H1 (cell line): ENCODE measurements around the gene ARID2. TPM values are rescaled to one million over a fixed set of nuclear protein-coding genes. Genes with fewer than 3 reads are reported as not detected.

ENCODE experiments used
- BCL11A ChIP-seq, 2 experiments: IDR thresholded peaks; one replicate each; pipeline ENCODE4 v1.6.1; 2011; ENCODE audit warnings: low read depth in 2 of 2, low read length in 2 of 2, mild to moderate bottlenecking in 2 of 2
- BRCA1 ChIP-seq: IDR thresholded peaks from 2 replicates; pipeline ENCODE4 v1.6.1; 2012; ENCODE audit warnings: low read depth, low read length, improper control_type of control experiment
- CBX8 ChIP-seq: fragments of 300-800, 300-1000 bp; sonication (generic); IDR thresholded peaks from 2 replicates; pipeline ENCODE4 v1.7.1; 2016; ENCODE audit warnings: low read depth, low read length, borderline replicate concordance
- CHD2 ChIP-seq: IDR thresholded peaks from 2 replicates; pipeline ENCODE4 v1.6.1; 2012; ENCODE audit warnings: low read length, improper control_type of control experiment
- CHD7 ChIP-seq: fragments of 300-600 bp; sonication (generic); IDR thresholded peaks from 2 replicates; pipeline ENCODE4 v1.7.1; 2012; ENCODE audit warnings: low read length, moderate library complexity, mild to moderate bottlenecking, inconsistent platforms; ENCODE audit not compliant: insufficient replicate concordance
- CREB1 ChIP-seq: IDR thresholded peaks from 2 replicates; pipeline ENCODE4 v1.6.1; 2012; ENCODE audit warnings: inconsistent platforms
- FOSL1 ChIP-seq: IDR thresholded peaks from 2 replicates; pipeline ENCODE4 v1.6.1; 2011; ENCODE audit warnings: mild to moderate bottlenecking, low read depth, low read length, moderate library complexity; ENCODE audit not compliant: insufficient read depth
- KDM5A ChIP-seq: fragments of 200-600 bp; IDR thresholded peaks from 2 replicates; pipeline ENCODE4 v1.7.1; 2012; ENCODE audit warnings: mild to moderate bottlenecking, low read length, inconsistent platforms, mixed read lengths
- RXRA ChIP-seq: IDR thresholded peaks from 2 replicates; pipeline ENCODE4 v1.6.1; 2011; ENCODE audit warnings: low read depth, mild to moderate bottlenecking, low read length, moderate library complexity; ENCODE audit not compliant: insufficient read depth
- SUZ12 ChIP-seq: fragments of 200-600 bp; sonication (generic); IDR thresholded peaks from 2 replicates; pipeline ENCODE4 v1.6.1; 2012; ENCODE audit warnings: mild to moderate bottlenecking, inconsistent platforms, low read length, moderate library complexity, mixed read lengths
- polyA plus RNA-seq, 7 experiments: library from polyadenylated mRNA; depleted of rRNA in 3 of 7; stranded (reverse) in 5 of 7; unstranded in 2 of 7; fragments of >200 nt in 5 of 7; fragments of 200-250 nt in 2 of 7; gene quantifications; 1 replicate in 5 of 7; 2 replicates in 1 of 7; 4 replicates in 1 of 7; pipeline versions ENCODE4 v1.2.1 to v1.2.3, GENCODE V29; 2011 to 2013; ENCODE audit warnings: missing spikeins in 2 of 7, mixed read lengths in 2 of 7
- total RNA-seq: library from RNA; stranded (reverse); fragmentation: NEBNext Ultra II Directional; extraction: Animal tissue kit (Norgen Biotek cat#: 25700); gene quantifications from 2 replicates; pipeline ENCODE4 v1.2.1, GENCODE V29; 2021

The ARID2 gene
- total and polyA plus RNA-seq, 2 of the 8 experiments (the other 6 are each of a cell fraction or from before 2014, with no cell fraction given) = 32.0 to 45.2 TPM

- TF ChIP-seq CHD7 (no peak), CBX8 (no peak), CREB1 (no peak), BRCA1 (no peak), BCL11A (IDR thresholded peaks at IDR 0.05; ENCODE audit: low read depth in 2 of 2, low read length in 2 of 2) (no peak), CHD2 (no peak), SUZ12 (no peak), KDM5A (no peak), FOSL1 (no peak), RXRA (no peak)
Observed at GRCh38 chr12:45726603-45727300, 2.8 kb upstream of the ARID2 start (continued).
